DOHH2 (cell line): ENCODE data around the gene ABLIM1.

Experiments
- H3F3A ChIP-seq: fragments of 200-600 bp; sonication (generic), shearing (Covaris generic); 2 replicates; pipeline ENCODE4 v1.6.0; 2016; ENCODE audit warnings: antibody characterized with exemption, mild to moderate bottlenecking; ENCODE audit not compliant: control insufficient read depth, insufficient read depth
- H3K27ac ChIP-seq: fragments of 200-600 bp; sonication (generic); 2 replicates; pipeline ENCODE4 v1.5.1; 2014; ENCODE audit warnings: low read depth, mild to moderate bottlenecking, low read length, moderate library complexity
- H3K27me3 ChIP-seq: fragments of 200-600 bp; sonication (generic); 2 replicates; pipeline ENCODE4 v1.6.1; 2014; ENCODE audit warnings: mild to moderate bottlenecking, low read length, mixed read lengths; ENCODE audit not compliant: control insufficient read depth
- H3K36me3 ChIP-seq: fragments of 200-600 bp; sonication (generic); 2 replicates; pipeline ENCODE4 v1.6.1; 2014; ENCODE audit warnings: mild to moderate bottlenecking, low read length, moderate library complexity, mixed read lengths; ENCODE audit not compliant: control insufficient read depth
- H3K4me1 ChIP-seq: fragments of 200-600 bp; sonication (generic); 2 replicates; pipeline ENCODE4 v1.6.1; 2014; ENCODE audit warnings: mild to moderate bottlenecking, low read length, mixed read lengths; ENCODE audit not compliant: control insufficient read depth
- H3K4me2 ChIP-seq: fragments of 200-600 bp; sonication (generic); 2 replicates; pipeline ENCODE4 v1.6.0; 2014; ENCODE audit warnings: mild to moderate bottlenecking, low read length, moderate library complexity
- H3K4me3 ChIP-seq: fragments of 200-600 bp; sonication (generic); 2 replicates; pipeline ENCODE4 v1.5.1; 2014; ENCODE audit warnings: mild to moderate bottlenecking, low read length, mixed read lengths
- H3K79me2 ChIP-seq: fragments of 200-600 bp; sonication (generic); 2 replicates; pipeline ENCODE4 v1.6.1; 2014; ENCODE audit warnings: mild to moderate bottlenecking, low read length, mixed read lengths; ENCODE audit not compliant: control insufficient read depth
- H3K9me2 ChIP-seq: fragments of 200-600 bp; sonication (generic); replicated peaks from 2 replicates; pipeline ENCODE4 v1.6.1; 2014; ENCODE audit warnings: mild to moderate bottlenecking, low read length, mixed read lengths; ENCODE audit not compliant: control insufficient read depth
- H3K9me3 ChIP-seq: fragments of 200-600 bp; sonication (generic); 2 replicates; pipeline ENCODE4 v1.6.1; 2014; ENCODE audit warnings: antibody characterized with exemption, low read length, mixed read lengths; ENCODE audit not compliant: control insufficient read depth, insufficient read depth
- H4K20me1 ChIP-seq: fragments of 200-600 bp; sonication (generic); 2 replicates; pipeline ENCODE4 v1.6.0; 2014; ENCODE audit warnings: low read depth, mild to moderate bottlenecking, antibody characterized with exemption, low read length, moderate library complexity; ENCODE audit not compliant: control insufficient read depth, insufficient read depth
- CTCF ChIP-seq: fragments of 200-600 bp; sonication (generic); IDR thresholded peaks from one replicate; pipeline ENCODE4 v1.5.1; 2014; ENCODE audit warnings: antibody characterized with exemption, mild to moderate bottlenecking, low read depth, low read length; ENCODE audit not compliant: poor library complexity, severe bottlenecking
- EZH2phosphoT487 ChIP-seq: fragments of 200-600 bp; sonication (generic); IDR thresholded peaks from 2 replicates; pipeline ENCODE4 v1.6.1; 2017; ENCODE audit warnings: borderline replicate concordance, mild to moderate bottlenecking, antibody characterized with exemption, low read length, moderate library complexity, mixed read lengths

The ABLIM1 gene

GRCh38 chr10:114616103-114616502 is 42.0 kb downstream of the ABLIM1 start:
- Histone ChIP-seq H3K9me2 (no peaks in the 10 kb centered on the region), H3K27me3 (no peaks in the 10 kb centered on the region), H3K9me3 (no peaks in the 10 kb centered on the region), H4K20me1 (no peaks in the 10 kb centered on the region), H3K27ac (no peak overlapping the region), H3K36me3 (no peaks in the 10 kb centered on the region), H3K4me1 (no peaks in the 10 kb centered on the region), H3K4me3 (no peak overlapping the region), H3F3A (no peaks in the 10 kb centered on the region), H3K4me2 (no peak overlapping the region), H3K79me2 (no peaks in the 10 kb centered on the region)
- TF ChIP-seq EZH2phosphoT487 = no peak
- no peak for TF ChIP-seq CTCF

- TF ChIP-seq CTCF = no peak
- TF ChIP-seq EZH2phosphoT487 = no peak
- no peaks in the 10 kb centered on the region for H3K79me2 ChIP-seq
- H3K9me3 ChIP-seq = no peaks in the 10 kb centered on the region
- H3F3A ChIP-seq = no peaks in the 10 kb centered on the region
- H4K20me1 ChIP-seq = no peaks in the 10 kb centered on the region
- H3K4me2 ChIP-seq = no peak overlapping the region
- H3K4me3 ChIP-seq = no peak overlapping the region
- no peaks in the 10 kb centered on the region for H3K36me3 ChIP-seq
- H3K9me2 ChIP-seq = no peaks in the 10 kb centered on the region
- H3K4me1 ChIP-seq = no peaks in the 10 kb centered on the region
- H3K27me3 ChIP-seq = no peaks in the 10 kb centered on the region
- H3K27ac ChIP-seq = no peak overlapping the region
These were observed 42.5 kb downstream of the ABLIM1 start for GRCh38 chr10:114615600-114616007.

GRCh38 chr10:114613237-114613979 is 44.7 kb downstream of the ABLIM1 start:
- H3K27ac ChIP-seq = no peak overlapping the region
- H3K4me1 ChIP-seq = no peaks in the 10 kb centered on the region
- H3K4me3 ChIP-seq = no peak overlapping the region
- no peaks in the 10 kb centered on the region for H4K20me1 ChIP-seq
- no peaks in the 10 kb centered on the region for H3K36me3 ChIP-seq
- no peaks in the 10 kb centered on the region for H3K79me2 ChIP-seq
- no peaks in the 10 kb centered on the region for H3K9me3 ChIP-seq
- H3K4me2 ChIP-seq = no peak overlapping the region
- TF ChIP-seq EZH2phosphoT487 = no peak
- TF ChIP-seq CTCF = no peak
- no peaks in the 10 kb centered on the region for H3K27me3 ChIP-seq
- no peaks in the 10 kb centered on the region for H3F3A ChIP-seq
- no peaks in the 10 kb centered on the region for H3K9me2 ChIP-seq
